ENCODE results near the gene MED15.

The MED15 gene

DNA sequence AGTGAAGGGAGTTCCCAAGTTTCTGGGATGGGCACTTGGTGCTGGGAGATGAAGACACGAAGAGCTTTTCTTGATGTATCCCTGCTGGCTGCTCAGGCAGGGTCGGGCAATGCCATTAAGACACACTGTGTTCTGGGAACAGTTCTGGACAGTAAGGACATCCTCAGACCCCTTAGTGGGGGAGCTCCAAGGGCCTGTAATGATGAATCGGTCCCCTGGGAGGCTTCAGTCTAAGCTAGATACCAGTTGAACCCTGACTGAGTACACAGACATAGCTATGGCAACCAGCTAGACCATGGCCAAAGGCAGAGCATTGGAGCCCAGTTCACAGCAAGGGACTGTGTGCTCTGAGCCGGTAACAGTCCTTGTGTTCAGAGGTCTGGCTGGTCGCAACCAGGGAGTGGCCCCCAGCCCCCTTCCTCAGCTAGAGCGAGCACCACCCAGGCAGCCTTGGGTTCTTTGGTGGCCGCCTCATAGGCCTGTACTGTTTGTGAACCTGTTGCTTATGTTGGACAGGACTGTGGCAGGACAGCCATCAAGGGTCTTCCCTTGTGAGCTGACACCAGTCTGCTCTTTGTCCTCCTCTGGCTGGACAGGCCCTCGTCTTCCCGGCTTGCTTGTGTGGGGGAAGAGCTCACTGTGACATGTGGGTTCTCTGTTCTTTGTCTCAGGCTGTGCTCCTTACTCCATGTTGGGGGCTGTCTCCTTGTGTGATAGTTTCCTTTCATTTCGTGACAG, 25.0 kb downstream of the MED15 start:
- TF ChIP-seq, protein P1, sequence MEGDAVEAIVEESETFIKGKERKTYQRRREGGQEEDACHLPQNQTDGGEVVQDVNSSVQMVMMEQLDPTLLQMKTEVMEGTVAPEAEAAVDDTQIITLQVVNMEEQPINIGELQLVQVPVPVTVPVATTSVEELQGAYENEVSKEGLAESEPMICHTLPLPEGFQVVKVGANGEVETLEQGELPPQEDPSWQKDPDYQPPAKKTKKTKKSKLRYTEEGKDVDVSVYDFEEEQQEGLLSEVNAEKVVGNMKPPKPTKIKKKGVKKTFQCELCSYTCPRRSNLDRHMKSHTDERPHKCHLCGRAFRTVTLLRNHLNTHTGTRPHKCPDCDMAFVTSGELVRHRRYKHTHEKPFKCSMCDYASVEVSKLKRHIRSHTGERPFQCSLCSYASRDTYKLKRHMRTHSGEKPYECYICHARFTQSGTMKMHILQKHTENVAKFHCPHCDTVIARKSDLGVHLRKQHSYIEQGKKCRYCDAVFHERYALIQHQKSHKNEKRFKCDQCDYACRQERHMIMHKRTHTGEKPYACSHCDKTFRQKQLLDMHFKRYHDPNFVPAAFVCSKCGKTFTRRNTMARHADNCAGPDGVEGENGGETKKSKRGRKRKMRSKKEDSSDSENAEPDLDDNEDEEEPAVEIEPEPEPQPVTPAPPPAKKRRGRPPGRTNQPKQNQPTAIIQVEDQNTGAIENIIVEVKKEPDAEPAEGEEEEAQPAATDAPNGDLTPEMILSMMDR (IDR thresholded peaks at IDR 0.05) = no peak
- Histone ChIP-seq H3K4me1 (ENCODE audit: control insufficient read depth in 1 of 2, insufficient read depth in 1 of 2, low read depth in 1 of 2, low read length in 1 of 2) (no peaks in the 10 kb centered on the region), H3K4me3 (ENCODE audit: low read depth in 1 of 2, low read length in 1 of 2) (no peak overlapping the region), H3K27ac (no peak overlapping the region), H3K27me3 (no peaks in the 10 kb centered on the region), H3K36me3 (peaks cover 58% of the 10 kb centered on the region), H3K9me3 (no peaks in the 10 kb centered on the region)

DNA sequence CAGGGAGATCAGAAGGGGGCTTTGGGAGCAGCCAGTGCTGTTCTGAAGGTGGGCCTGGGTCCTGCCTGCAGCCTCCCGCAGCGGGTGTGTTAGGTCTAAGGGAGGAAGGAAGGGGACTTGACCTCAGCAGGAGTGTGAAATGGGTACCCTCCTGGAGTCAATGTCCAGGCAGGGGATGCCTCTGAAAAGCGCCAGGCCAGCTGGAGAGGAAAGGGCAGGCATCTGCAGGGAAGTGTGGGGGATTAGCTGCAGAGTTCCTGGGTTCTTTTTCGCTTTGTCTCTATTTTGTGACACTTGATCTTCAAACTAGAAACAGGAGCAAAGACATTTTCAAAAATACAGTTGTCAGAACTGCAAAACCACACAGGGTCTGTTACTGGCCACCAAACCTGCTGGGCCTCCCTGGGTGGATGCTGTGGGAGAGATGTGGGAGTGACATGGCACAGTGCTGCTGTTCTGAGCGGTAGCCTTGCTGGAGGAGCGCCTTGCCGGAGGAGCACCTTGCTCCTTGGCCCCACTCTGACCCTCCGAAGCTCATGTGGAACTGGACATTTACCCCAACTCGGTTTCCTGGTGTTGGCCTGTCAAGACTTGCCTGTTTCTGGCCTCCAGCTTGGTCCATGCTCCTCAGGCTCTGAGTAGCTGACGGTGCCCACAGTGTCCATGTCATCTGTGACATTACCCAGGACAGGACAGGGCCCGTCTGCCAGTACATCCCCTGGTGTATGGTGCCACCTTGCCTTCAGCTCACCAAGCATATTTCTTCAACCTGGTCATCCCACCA, 25.9 kb downstream of the MED15 start:
- Histone ChIP-seq H3K36me3 (peaks cover 60% of the 10 kb centered on the region), H3K9me3 (no peaks in the 10 kb centered on the region), H3K27ac (no peak overlapping the region), H3K4me1 (ENCODE audit: control insufficient read depth in 1 of 2, insufficient read depth in 1 of 2, low read depth in 1 of 2, low read length in 1 of 2) (no peaks in the 10 kb centered on the region), H3K4me3 (ENCODE audit: low read depth in 1 of 2, low read length in 1 of 2) (no peak overlapping the region), H3K27me3 (no peaks in the 10 kb centered on the region)
- TF ChIP-seq, protein P1 (IDR thresholded peaks at IDR 0.05) = no peak

DNA sequence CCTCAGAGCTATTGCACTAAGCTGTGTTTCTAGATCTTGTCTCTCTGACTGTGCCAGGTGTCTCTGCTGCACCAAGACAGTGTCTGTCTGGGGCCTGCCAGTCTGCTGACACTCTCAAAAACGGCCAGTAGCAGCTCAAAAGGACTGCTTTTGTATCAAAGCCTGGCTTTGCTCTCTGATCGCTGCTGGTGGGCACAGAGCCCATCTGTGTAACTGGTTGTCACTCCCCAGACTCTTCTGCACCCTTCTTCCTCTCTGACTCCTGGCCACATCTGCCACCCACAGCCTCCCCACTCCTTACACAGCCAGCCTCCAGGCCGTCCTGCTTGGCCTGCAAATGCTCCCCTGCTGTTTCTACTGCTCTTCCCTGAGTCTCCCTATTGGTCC, 26.5 kb downstream of the MED15 start:
- Histone ChIP-seq H3K4me3 (ENCODE audit: low read depth in 1 of 2, low read length in 1 of 2) (no peak overlapping the region), H3K36me3 (peaks cover 60% of the 10 kb centered on the region), H3K9me3 (no peaks in the 10 kb centered on the region), H3K27me3 (no peaks in the 10 kb centered on the region), H3K4me1 (ENCODE audit: control insufficient read depth in 1 of 2, insufficient read depth in 1 of 2, low read depth in 1 of 2, low read length in 1 of 2) (no peaks in the 10 kb centered on the region), H3K27ac (no peak overlapping the region)
- TF ChIP-seq, protein P1 (IDR thresholded peaks at IDR 0.05) = no peak

DNA sequence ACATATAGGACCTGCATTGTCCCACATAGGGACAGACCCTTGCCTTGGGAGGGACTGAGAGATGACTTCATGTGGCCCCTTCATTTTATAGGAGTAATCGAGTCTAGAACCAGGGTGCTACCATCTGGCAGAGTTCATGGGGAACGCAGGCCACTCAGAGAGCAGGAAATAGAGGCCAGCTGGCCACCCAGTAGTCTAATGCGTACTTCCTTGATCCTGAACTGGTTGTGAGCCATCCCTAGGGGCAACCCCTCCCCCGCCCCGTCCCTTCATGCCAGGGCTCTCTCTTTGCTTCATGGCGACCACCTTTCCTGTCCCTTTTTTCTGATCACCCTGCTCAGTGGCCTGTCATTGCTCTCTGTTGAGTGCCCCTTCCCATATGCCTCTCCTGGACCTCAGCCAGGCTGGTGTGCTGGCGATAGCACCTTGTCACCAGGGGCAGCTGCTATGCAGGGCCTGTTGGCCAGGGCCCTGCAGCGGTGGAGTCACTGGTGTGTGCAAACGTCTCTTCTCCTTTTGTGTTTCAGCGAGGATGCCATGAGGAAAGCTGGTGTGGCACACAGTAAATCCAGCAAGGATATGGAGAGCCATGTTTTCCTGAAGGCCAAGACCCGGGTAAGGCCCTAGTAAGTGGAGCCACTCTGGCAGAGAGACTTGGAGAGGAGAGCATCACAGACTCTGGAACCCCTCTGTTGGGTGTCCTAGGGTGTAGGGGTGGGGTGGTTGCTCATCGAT, 29.3 kb downstream of the MED15 start:
- Histone ChIP-seq H3K36me3 (peaks cover 61% of the 10 kb centered on the region), H3K27ac (no peak overlapping the region), H3K27me3 (no peaks in the 10 kb centered on the region), H3K9me3 (no peaks in the 10 kb centered on the region), H3K4me1 (ENCODE audit: control insufficient read depth in 1 of 2, insufficient read depth in 1 of 2, low read depth in 1 of 2, low read length in 1 of 2) (no peaks in the 10 kb centered on the region), H3K4me3 (ENCODE audit: low read depth in 1 of 2, low read length in 1 of 2) (no peak overlapping the region)
- TF ChIP-seq, protein P1 (IDR thresholded peaks at IDR 0.05) = no peak

DNA sequence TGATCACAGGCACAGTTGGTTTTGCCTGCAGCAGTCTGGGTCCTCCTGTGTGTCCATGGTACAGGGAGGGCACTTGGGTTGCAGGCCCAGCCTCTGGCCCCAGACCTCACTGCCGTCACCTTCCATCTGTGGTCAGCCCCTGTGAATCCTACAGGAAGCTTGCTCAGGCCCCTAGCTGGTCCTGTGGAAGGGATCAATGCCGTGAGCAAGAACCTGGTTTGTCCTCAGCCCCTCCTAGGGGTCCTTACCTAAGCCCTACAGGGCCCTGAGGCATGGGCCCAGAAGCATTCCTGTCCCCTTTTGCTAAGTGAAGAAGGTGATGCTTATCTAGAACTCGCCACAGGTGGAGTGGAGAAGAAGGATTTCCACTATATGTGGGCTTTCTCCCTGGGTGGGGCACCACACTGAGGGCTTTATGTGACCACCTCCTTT, 29.9 kb downstream of the MED15 start:
- H3K27ac ChIP-seq = no peak overlapping the region
- peaks cover 59% of the 10 kb centered on the region for H3K36me3 ChIP-seq
- TF ChIP-seq, protein P1 (IDR thresholded peaks at IDR 0.05) = no peak
- H3K27me3 ChIP-seq = no peaks in the 10 kb centered on the region
- no peak overlapping the region for H3K4me3 ChIP-seq (ENCODE audit: low read depth in 1 of 2, low read length in 1 of 2)
- no peaks in the 10 kb centered on the region for H3K4me1 ChIP-seq (ENCODE audit: control insufficient read depth in 1 of 2, insufficient read depth in 1 of 2, low read depth in 1 of 2, low read length in 1 of 2)
- H3K9me3 ChIP-seq = no peaks in the 10 kb centered on the region
